ENCODE measurements around the gene SEC16B. TPM values are rescaled to one million over a fixed set of nuclear protein-coding genes. Genes with fewer than 3 reads are reported as not detected.
A peak's percentile ranks its signal among the peaks of the same experiment; 100 is the strongest.
"Not testable (repeated sequence)": the region's sequence is repeated elsewhere in the genome, so short reads cannot be mapped to it uniquely, and the experiment has no call there.

The SEC16B gene
- total RNA-seq, 1 donor from 2014 or later: 5.7 TPM

DNA sequence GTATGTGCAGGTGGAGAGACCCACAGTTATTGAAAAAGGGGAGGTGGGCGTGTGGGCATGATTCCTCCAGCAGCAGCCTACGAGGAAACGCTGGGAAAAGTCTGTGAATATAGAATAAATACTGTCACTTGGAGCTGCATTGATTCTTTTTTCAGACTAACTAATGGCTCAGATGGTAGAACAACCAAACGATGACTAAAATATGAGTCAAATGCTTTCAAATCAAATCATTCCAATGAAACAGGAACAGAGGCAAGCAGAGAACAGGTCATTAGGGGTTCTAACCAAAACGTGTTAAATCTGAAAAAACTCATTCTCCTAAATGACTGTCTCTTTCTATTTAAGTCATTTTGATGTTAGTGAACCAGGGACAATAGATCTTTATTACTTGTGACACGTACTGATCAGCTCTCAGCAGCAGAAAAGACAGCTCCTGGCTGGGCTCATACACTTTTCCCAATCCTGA is 35.1 kb upstream of the SEC16B start:
- H3K9ac ChIP-seq (ENCODE audit: low read depth in 1 of 3, low read length in 3 of 3): no peak overlapping the region
- no peaks in the 10 kb centered on the region for H3K27me3 ChIP-seq (ENCODE audit: control insufficient read depth in 3 of 3, insufficient read depth in 3 of 3, low read length in 3 of 3)
- H3K9me3 ChIP-seq (ENCODE audit: control insufficient read depth in 3 of 3, low read length in 3 of 3): no peaks in the 10 kb centered on the region
- peaks cover 0 to 13% (median 11%) of the 10 kb centered on the region in 3 donors for H3K36me3 ChIP-seq (ENCODE audit: control insufficient read depth in 3 of 3, insufficient read depth in 3 of 3, low read length in 3 of 3)
- no peak overlapping the region for H3K4me3 ChIP-seq (ENCODE audit: low read length in 3 of 3)
- H3K4me1 ChIP-seq (ENCODE audit: control insufficient read depth in 3 of 3, insufficient read depth in 3 of 3, low read length in 3 of 3): peaks cover 3 to 6% (median 6%) of the 10 kb centered on the region in 3 donors
- H3K27ac ChIP-seq (ENCODE audit: low read depth, low read length): no peak overlapping the region

DNA sequence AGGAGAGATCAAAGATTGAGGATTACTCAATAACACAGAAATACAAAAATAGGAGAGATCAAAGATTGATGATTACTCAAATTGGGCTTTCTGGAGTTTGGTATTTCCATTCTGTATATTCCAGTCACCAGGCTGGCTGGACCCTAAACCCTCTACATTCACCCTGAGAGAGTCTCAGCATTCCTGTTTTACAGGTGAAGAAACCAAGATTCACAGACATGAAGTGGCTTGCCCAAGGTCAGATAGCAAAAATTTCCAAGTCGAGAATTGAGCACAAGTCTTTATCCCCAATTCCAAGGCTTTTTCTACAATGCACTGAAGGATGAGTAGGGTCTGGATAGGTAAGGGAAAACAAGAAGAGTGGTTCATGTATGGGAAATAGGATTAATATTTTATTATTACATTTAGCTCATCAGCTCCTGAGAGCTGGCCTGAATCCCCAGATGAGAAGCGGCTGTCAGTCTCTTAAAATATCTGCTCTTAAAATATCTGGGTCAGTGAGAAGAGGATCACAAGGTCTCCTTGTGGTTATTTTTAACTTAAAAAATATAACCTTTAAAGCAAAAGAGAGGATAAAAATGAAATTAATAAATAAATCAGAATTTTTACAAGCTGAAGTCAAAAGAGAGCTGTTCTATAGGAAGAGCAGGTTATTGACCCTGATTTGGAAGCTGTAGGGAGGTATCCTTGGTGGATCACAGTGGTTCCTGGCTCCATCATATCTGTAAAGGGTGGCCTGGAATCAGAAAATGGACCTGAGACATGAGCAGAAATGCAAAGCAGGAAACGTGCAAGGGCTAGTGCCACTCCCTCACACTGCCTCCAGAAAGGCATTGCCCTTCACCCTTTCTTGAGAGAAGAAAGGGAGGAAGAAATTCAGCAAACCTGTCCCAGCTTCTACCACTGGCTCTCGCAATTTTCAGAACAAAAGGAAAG is 29.1 kb upstream of the SEC16B start:
- Histone ChIP-seq H3K9ac (ENCODE audit: low read depth in 1 of 3, low read length in 3 of 3) (peak overlapping the region in 2 of 3 donors; percentile 15 to 34), H3K36me3 (ENCODE audit: control insufficient read depth in 3 of 3, insufficient read depth in 3 of 3, low read length in 3 of 3) (peaks cover 0 to 3% (median 0%) of the 10 kb centered on the region in 3 donors), H3K27me3 (ENCODE audit: control insufficient read depth in 3 of 3, insufficient read depth in 3 of 3, low read length in 3 of 3) (no peaks in the 10 kb centered on the region), H3K9me3 (ENCODE audit: control insufficient read depth in 3 of 3, low read length in 3 of 3) (no peaks in the 10 kb centered on the region), H3K4me1 (ENCODE audit: control insufficient read depth in 3 of 3, insufficient read depth in 3 of 3, low read length in 3 of 3) (peaks cover 33 to 46% (median 46%) of the 10 kb centered on the region in 3 donors), H3K4me3 (ENCODE audit: low read length in 3 of 3) (peak overlapping the region; percentile 6 to 37 (median 30)), H3K27ac (ENCODE audit: low read depth, low read length) (peak overlapping the region; percentile 93)

DNA sequence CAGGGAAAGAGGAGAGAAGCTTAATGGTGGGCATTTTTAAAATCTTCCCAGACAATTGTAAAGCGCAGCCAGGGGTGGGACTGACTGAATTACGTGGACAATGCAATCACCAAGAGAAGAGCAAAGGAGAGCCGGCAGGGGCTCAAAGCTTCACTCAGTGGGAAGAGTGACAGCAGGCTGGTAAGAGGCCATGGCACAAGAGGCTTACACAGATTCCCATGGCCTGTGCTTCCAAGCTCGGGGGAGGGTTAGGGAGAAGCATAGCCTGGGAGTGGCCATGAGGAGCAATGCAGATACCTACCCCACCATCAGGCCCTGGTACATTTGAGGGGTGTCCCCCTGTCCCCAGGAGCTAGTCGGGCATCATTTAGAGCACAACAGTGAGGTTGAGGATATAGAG is 27.1 kb upstream of the SEC16B start:
- Histone ChIP-seq H3K27ac (ENCODE audit: low read depth, low read length) (peak overlapping the region; percentile 93), H3K9me3 (ENCODE audit: control insufficient read depth in 3 of 3, low read length in 3 of 3) (no peaks in the 10 kb centered on the region), H3K4me1 (ENCODE audit: control insufficient read depth in 3 of 3, insufficient read depth in 3 of 3, low read length in 3 of 3) (peaks cover 33 to 46% (median 46%) of the 10 kb centered on the region in 3 donors), H3K9ac (ENCODE audit: low read depth in 1 of 3, low read length in 3 of 3) (peak overlapping the region in 1 of 3 donors; percentile 38), H3K4me3 (ENCODE audit: low read length in 3 of 3) (no peak overlapping the region), H3K27me3 (ENCODE audit: control insufficient read depth in 3 of 3, insufficient read depth in 3 of 3, low read length in 3 of 3) (no peaks in the 10 kb centered on the region), H3K36me3 (ENCODE audit: control insufficient read depth in 3 of 3, insufficient read depth in 3 of 3, low read length in 3 of 3) (peaks cover 0 to 3% (median 0%) of the 10 kb centered on the region in 3 donors)

DNA sequence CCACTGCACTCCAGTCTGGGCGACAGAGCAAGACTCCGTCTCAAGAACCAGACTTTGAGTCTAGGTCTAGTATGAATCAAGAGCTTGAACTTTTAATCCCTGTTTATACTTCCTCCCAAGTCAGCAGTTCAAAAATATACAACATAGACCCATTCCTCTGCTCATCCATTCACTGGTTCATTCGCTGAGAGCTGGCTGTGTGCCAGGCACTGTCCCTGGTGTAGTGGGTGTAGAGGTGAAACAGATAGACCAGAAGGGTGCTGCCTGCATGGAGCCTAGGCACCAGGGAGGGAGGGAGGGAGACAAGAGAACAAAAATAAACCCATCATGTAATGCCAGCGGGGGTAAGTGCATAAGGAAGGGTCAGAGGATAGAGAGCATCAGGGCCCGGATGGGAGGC is 25.5 kb upstream of the SEC16B start:
- H3K9me3 ChIP-seq (ENCODE audit: control insufficient read depth in 3 of 3, low read length in 3 of 3): no peaks in the 10 kb centered on the region

GRCh38 chr1:177986281-177986680 is 16.4 kb upstream of the SEC16B start:
- not testable (repeated sequence) for H3K36me3 ChIP-seq (ENCODE audit: control insufficient read depth in 3 of 3, insufficient read depth in 3 of 3, low read length in 3 of 3); H3K9me3 ChIP-seq (ENCODE audit: control insufficient read depth in 3 of 3, low read length in 3 of 3); H3K27me3 ChIP-seq (ENCODE audit: control insufficient read depth in 3 of 3, insufficient read depth in 3 of 3, low read length in 3 of 3); H3K9ac ChIP-seq (ENCODE audit: low read depth in 1 of 3, low read length in 3 of 3); H3K27ac ChIP-seq (ENCODE audit: low read depth, low read length); H3K4me3 ChIP-seq (ENCODE audit: low read length in 3 of 3)
- H3K4me1 ChIP-seq (ENCODE audit: control insufficient read depth in 3 of 3, insufficient read depth in 3 of 3, low read length in 3 of 3): peaks cover 7 to 10% (median 7%) of the 10 kb centered on the region in 3 donors

More for the DNA sequence above, 25.5 kb upstream of the SEC16B start:
- Histone ChIP-seq H3K9ac (ENCODE audit: low read depth in 1 of 3, low read length in 3 of 3) (no peak overlapping the region), H3K27me3 (ENCODE audit: control insufficient read depth in 3 of 3, insufficient read depth in 3 of 3, low read length in 3 of 3) (no peaks in the 10 kb centered on the region), H3K36me3 (ENCODE audit: control insufficient read depth in 3 of 3, insufficient read depth in 3 of 3, low read length in 3 of 3) (peaks cover 0 to 3% (median 0%) of the 10 kb centered on the region in 3 donors), H3K27ac (ENCODE audit: low read depth, low read length) (peak overlapping the region; percentile 93), H3K4me3 (ENCODE audit: low read length in 3 of 3) (no peak overlapping the region), H3K4me1 (ENCODE audit: control insufficient read depth in 3 of 3, insufficient read depth in 3 of 3, low read length in 3 of 3) (peaks cover 31 to 46% (median 44%) of the 10 kb centered on the region in 3 donors)

- Histone ChIP-seq H3K27ac (ENCODE audit: low read depth, low read length) (no peak overlapping the region), H3K4me1 (ENCODE audit: control insufficient read depth in 3 of 3, insufficient read depth in 3 of 3, low read length in 3 of 3) (peaks cover 7 to 10% (median 7%) of the 10 kb centered on the region in 3 donors), H3K36me3 (ENCODE audit: control insufficient read depth in 3 of 3, insufficient read depth in 3 of 3, low read length in 3 of 3) (peaks cover 0 to 3% (median 0%) of the 10 kb centered on the region in 3 donors), H3K4me3 (ENCODE audit: low read length in 3 of 3) (no peak overlapping the region), H3K27me3 (ENCODE audit: control insufficient read depth in 3 of 3, insufficient read depth in 3 of 3, low read length in 3 of 3) (no peaks in the 10 kb centered on the region), H3K9ac (ENCODE audit: low read depth in 1 of 3, low read length in 3 of 3) (no peak overlapping the region), H3K9me3 (ENCODE audit: control insufficient read depth in 3 of 3, low read length in 3 of 3) (no peaks in the 10 kb centered on the region)
Measured at GRCh38 chr1:177984761-177985160, 14.9 kb upstream of the SEC16B start.

- Histone ChIP-seq H3K4me3 (ENCODE audit: low read length in 3 of 3) (peak overlapping the region; percentile 6 to 57 (median 23)), H3K27me3 (ENCODE audit: control insufficient read depth in 3 of 3, insufficient read depth in 3 of 3, low read length in 3 of 3) (no peaks in the 10 kb centered on the region), H3K27ac (ENCODE audit: low read depth, low read length) (no peak overlapping the region), H3K36me3 (ENCODE audit: control insufficient read depth in 3 of 3, insufficient read depth in 3 of 3, low read length in 3 of 3) (peaks cover 0 to 3% (median 0%) of the 10 kb centered on the region in 3 donors), H3K9ac (ENCODE audit: low read depth in 1 of 3, low read length in 3 of 3) (no peak overlapping the region), H3K4me1 (ENCODE audit: control insufficient read depth in 3 of 3, insufficient read depth in 3 of 3, low read length in 3 of 3) (peaks cover 7 to 10% (median 7%) of the 10 kb centered on the region in 3 donors), H3K9me3 (ENCODE audit: control insufficient read depth in 3 of 3, low read length in 3 of 3) (no peaks in the 10 kb centered on the region)
Measured at GRCh38 chr1:177984136-177984525, 14.3 kb upstream of the SEC16B start.

- peaks cover 0 to 3% (median 0%) of the 10 kb centered on the region in 3 donors for H3K36me3 ChIP-seq (ENCODE audit: control insufficient read depth in 3 of 3, insufficient read depth in 3 of 3, low read length in 3 of 3)
- no peaks in the 10 kb centered on the region for H3K9me3 ChIP-seq (ENCODE audit: control insufficient read depth in 3 of 3, low read length in 3 of 3)
- no peaks in the 10 kb centered on the region for H3K27me3 ChIP-seq (ENCODE audit: control insufficient read depth in 3 of 3, insufficient read depth in 3 of 3, low read length in 3 of 3)
- H3K9ac ChIP-seq (ENCODE audit: low read depth in 1 of 3, low read length in 3 of 3): no peak overlapping the region
- H3K4me1 ChIP-seq (ENCODE audit: control insufficient read depth in 3 of 3, insufficient read depth in 3 of 3, low read length in 3 of 3): peaks cover 7 to 10% (median 7%) of the 10 kb centered on the region in 3 donors
- peak overlapping the region; percentile 6 to 57 (median 23) for H3K4me3 ChIP-seq (ENCODE audit: low read length in 3 of 3)
- H3K27ac ChIP-seq (ENCODE audit: low read depth, low read length): no peak overlapping the region
Measured at GRCh38 chr1:177983482-177984135, 13.8 kb upstream of the SEC16B start.

DNA sequence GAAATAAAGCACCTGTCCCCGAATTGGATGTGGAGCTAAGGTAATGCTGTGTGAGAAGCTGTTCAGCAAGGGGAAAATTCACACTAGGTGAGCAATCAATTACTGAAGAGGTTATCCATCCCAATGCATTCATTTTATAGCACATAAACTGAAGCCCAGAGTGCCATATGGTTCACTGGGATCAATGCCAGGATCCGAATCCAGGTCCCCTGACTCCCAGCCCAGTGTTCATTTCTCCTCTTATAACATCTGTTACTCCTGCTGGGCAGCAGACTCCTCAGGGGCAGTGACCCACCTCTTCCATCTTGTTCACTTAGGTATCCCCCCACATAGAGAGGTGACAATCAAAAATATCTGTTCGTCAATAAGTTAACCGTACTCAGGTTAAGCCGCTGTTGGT is 13.2 kb upstream of the SEC16B start:
- Histone ChIP-seq H3K4me1 (ENCODE audit: control insufficient read depth in 3 of 3, insufficient read depth in 3 of 3, low read length in 3 of 3) (peaks cover 7 to 10% (median 7%) of the 10 kb centered on the region in 3 donors), H3K27ac (ENCODE audit: low read depth, low read length) (no peak overlapping the region), H3K9me3 (ENCODE audit: control insufficient read depth in 3 of 3, low read length in 3 of 3) (no peaks in the 10 kb centered on the region), H3K9ac (ENCODE audit: low read depth in 1 of 3, low read length in 3 of 3) (no peak overlapping the region), H3K4me3 (ENCODE audit: low read length in 3 of 3) (peak overlapping the region in 1 of 3 donors; percentile 57), H3K27me3 (ENCODE audit: control insufficient read depth in 3 of 3, insufficient read depth in 3 of 3, low read length in 3 of 3) (no peaks in the 10 kb centered on the region), H3K36me3 (ENCODE audit: control insufficient read depth in 3 of 3, insufficient read depth in 3 of 3, low read length in 3 of 3) (peaks cover 0 to 3% (median 0%) of the 10 kb centered on the region in 3 donors)
